Activated T-cell treated with anti-CD3 and anti-CD28 coated beads, Interleukin-2, amount 50 U/mL, for 48 hours (primary cell): ENCODE measurements around the gene VPS41.
"Not testable (repeated sequence)": the region's sequence is repeated elsewhere in the genome, so short reads cannot be mapped to it uniquely, and the experiment has no call there.

ENCODE experiments used
- DNase-seq, 2 experiments: peaks; one replicate each; pipeline ENCODE4 v3.0.0-alpha.2; 2020

VPS41 gene

DNA sequence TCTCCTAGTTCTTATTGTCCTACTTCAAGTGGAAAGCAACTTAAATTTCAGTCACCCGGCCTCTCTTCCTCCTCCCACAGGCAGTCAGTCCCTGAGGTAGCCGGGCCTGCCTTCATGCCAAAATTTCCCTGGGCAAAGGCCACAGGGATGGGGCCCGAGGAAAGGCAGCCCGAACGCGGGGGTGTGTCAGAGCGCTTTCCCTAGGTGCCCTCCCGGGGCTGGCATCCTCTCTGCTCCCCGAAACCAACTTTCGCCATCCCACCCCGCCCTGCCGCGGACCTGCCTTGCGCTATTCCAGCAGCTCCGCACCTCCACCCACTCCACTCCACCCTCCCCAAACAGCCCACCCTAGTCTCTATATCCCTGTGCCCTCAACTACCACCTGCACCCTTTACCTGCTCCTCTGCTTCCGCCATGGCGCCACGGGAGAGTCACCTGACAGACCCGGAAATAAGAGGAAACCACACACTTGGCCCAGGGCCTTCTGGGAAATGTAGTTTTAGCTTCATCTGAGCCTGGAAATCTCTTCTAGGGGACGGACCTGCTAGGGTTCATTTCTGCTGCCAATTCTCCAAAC, at the start of gene VPS41:
TSS of gene VPS41 (minus strand) at position 433 of the 577 bp plus-strand sequence. CDS start at position 416, 17 bp downstream.
- DNase-seq, result peak; percentile 75 to 80

DNA sequence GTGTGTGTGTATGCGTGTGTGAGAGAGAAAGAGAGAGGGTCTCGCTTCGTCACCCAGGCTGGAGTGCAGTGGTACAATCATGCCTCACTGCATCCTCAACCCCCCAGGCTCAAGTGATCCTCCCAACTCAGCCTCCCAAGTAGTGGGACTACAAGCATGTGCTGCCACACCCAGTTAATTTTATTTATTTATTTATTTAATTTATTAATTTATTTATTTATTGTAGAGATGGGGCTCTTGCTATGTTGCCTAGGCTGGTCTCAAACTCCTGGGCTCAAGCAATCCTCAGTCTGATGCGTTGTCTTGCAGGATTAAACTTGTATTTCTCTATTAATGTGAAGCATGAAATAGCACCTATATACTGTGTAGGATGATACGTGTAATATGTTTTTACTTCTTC, 46.9 kb upstream of the VPS41 start:
- DNase-seq, result no peak

DNA sequence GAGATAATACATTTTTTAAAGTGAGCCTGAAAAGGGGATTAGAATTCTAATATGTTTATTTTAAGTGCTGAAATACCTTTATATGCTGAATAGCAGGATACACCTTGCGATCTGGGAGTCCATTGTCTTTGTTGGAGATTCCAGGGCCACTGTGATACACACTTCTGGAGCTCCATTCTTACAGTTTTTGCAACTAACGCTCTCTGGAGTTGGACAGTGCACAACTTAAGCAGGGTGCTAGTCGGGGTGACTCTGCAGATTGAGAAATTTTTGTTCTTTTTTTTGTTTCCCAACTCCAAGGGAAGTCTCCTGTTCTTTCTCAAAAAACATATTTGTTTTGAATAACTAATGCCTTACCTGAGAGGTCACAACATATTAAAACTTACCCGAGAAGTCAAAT, 45.0 kb upstream of the VPS41 start:
- no peak for DNase-seq

DNA sequence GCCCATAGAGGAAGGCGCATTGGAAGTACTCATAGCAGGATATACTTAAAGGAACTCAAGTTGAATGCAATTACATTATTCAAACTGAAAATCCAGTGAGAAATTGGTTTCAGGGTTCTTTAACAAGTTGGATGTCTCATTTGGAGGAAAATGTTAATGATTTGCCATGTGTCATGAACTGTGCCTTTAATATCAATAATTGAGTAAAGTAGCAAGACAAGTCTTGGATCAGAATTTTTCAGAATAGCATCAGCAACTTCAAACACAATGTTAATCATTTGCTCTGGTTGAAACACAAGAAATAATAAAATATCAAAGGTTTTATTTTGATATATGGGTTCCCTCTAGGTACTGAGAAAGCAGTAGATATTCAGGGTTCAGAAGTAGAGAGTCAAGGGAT, 44.2 kb upstream of the VPS41 start:
- no peak for DNase-seq

DNA sequence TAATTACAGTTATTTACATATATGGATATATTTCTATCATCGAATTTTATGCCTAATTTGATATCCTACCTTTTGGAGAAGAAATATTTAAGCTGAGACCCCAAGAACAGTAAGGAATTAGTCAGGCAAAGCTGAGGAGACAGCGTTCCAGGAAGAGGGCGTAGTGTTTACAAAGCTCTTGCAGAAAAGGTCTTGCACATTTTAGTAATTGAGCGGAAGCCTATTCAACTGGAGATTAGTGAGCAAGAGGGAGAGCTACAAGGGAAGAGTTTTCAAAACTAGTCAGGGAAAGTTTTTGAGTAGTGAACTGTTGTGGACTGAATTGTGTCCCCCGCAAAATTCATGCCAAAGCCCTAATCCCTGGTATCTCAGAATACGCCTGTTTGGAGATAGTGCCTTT, 42.2 kb upstream of the VPS41 start:
- DNase-seq, result no peak

DNA sequence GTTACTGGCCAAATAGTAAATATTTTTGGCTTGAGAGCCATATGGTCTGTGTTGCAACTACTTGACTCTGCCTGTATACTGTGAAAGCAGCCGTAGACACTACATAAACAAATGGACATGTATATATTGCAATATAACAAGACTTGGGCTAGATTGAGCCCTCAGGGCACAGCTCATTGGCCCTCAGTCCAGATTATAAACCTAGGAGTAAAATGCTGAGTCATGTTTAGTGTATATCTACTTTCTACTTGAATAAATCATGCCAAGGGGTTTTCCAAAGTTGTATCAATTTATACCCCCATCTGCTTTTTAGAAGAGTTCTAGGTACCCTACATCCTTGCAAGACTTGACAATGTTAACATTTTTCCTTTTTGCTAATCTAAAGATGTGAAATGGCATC, 41.3 kb upstream of the VPS41 start:
- DNase-seq, result no peak

DNA sequence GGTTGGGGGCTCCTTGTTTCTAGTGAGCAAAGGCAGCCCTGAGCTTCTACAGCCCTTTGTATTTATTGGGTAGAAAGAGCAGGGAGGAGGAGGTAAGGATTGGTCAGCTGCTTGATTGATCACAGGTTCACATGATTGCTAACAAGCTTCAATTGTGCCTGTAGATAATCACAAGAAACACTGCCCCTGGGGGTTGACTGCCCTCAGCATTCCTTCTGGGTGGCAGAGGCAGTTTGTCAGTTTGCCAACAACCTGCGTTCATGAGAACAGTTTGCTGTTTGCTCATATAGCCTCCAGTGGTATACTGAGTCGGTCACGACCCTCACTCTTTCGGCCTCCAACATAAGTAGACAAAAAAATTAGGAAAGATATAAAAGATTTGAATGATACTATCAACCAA, 38.5 kb upstream of the VPS41 start:
- not testable (repeated sequence) for DNase-seq

DNA sequence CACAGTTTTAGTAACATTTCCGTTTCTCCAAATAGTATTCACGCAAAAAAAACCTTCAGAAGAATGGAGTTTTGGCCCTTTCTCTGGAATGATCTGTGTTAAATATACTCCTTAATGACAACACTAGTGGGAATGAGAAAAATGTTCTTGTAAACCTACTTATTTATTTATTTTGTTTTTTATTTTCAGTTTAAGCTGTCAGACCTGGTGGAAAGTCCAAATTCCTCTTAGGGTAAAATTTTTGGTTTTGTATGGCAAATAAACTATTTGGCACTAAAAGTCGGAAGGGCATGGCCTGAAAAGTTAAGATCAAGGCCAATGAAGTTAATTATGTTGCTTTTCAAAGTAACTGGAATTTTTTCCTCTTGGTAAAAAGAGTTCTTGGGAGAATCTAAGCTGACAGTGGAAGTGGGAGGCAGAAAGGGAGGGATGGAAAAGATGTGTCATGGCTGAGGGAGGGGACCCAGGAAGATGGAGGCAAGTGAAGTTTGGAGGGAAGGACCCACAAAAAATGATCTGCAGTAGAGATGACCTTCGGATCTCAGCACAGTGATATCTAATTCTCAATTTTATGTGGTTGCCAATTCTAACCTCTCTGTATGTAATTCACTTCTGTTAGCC, 33.5 kb upstream of the VPS41 start:
- DNase-seq, result no peak

DNA sequence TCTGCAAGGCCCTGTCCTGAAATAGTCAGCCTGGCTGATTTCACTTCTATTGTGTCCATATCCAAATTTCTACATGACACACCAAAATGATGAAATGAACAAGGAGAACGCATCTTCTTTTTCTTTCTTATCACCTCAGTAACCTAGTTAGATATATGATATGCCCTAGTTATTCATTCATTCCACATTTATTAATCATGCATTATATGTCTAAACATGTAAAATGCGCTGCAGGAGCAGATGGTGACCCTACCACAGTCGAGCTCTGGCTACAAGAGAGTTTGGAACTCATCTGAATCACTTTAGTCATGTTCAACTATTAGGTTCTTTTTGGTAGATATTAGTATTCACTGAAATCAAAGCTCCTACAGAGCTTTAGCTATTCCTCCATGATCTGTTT, 31.8 kb upstream of the VPS41 start:
- no peak for DNase-seq

DNA sequence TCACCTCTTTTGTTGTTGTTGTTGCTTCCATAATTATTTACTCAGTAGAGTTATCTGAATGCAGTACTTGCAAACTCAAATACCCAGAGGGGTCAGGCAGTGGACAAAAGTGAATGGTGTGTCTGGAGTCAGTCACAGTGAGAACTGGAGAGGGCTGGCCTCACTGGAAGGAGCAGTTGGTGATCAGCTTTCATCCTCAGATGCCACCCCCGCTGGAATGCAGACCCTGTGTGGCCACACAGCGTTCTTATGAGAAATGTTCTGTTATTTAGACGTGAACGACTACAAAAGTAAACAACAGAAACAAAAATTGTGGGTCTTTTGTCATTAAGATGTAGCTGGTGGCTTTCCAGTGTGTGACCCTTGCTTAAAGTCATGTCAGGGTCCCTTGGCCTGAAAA, 29.6 kb upstream of the VPS41 start:
- no peak for DNase-seq

DNA sequence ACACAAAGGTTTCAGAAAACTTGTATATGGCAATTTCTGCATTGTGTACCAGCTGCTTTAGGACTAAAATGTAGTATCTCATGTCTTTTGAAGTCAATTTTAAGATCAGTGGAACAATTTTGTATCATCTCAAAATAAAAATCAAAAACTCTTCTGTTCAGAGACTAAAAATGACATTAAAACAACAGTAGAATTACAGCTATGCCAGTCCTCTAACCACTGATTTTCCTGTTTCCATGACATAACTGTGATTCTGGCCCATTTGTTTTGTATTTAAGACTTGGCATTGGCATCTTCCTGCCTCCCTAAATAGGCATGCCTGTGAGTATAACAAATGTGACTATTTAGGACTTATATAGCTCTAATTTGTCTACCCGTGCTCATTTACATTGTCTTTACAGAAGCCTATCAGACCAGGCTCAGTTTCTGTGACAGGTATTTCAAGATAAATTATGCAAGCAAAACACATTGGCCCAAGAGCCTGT, 29.1 kb upstream of the VPS41 start:
- no peak for DNase-seq

DNA sequence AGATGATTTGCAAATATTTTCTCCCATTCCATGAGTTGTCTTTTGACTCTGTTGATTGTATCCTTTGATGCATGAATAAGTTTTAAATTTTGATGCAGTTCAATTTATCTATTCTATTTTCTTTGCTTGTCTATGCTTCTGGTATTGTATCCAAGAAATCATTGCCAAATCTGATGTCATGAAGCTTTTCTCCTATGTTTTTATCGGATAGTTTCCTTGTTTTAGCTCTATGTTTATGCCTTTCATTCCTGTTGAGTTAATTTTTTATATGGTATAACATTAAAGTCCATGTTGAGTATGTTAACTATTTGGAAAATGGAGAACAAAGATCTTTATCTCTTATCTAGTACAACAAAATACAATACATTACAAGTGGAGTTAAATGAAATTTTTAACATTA, 27.6 kb upstream of the VPS41 start:
- DNase-seq, result no peak

DNA sequence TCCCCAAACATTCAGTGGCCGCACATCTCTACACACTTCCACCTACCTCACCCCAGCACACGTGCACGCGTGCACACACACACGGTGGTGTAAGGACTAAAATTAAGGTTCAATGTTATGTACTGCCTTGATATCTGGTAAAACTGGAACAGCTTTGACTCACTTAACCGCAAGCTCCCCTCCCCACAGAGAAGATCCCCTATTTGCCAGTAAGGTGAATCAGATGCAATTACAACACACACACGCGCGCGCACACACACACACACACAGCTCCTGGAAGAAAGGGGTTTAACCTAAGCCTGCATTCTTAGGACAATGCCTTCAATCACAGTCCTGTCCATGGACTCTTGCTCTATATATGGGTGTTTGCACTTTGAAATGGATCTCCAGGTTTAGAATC, 25.5 kb upstream of the VPS41 start:
- DNase-seq, result no peak

DNA sequence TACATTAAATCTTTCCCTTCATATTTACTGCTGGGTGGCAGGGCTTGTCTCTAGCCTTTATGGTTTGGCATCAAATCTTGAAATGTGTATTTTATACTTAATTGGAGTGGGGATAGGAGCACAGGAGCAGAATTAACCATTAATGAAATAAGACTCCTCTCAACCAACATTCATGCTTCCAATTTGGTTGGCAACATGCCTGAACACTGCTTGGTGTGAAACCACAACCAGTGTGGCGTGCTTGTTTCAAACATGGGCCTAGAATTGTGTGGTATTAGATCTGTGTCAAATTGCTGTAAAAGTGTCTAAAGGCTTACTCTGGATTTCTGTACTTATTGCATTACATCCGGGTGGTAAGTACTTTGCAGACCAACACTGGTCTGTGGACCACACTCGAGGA, 25.1 kb upstream of the VPS41 start:
- no peak for DNase-seq

DNA sequence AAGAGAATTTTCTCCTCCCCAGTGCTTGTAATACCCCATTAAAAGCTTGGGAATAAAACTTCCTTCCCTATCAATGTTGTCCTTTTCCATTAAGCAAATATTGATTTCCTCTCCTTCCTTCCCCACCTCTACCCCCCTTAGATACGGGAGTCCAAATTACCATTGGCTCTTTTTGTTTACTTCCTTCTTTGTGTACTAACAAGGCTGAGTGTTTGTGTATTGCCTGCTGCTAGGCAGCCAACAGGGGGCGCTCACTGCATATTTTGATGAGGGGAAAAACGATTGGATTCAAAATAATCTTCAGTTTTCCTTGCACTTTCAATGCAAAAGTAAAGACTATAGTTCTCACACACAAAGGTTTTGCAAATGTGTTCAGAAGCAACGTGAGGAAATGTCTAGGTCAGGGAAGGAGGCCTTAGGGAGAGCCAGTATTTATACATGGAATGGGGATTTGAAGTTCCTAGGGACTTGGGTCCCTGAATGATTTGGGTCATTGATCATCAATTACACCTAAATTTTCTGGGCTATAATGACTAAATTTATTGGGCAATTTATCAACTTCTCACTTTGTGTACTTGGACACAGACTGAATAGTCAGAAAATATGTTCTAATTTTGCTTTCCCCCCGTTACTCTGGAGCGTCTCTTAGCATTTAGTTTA, 23.6 kb upstream of the VPS41 start:
- peak; percentile 60 to 66 for DNase-seq

DNA sequence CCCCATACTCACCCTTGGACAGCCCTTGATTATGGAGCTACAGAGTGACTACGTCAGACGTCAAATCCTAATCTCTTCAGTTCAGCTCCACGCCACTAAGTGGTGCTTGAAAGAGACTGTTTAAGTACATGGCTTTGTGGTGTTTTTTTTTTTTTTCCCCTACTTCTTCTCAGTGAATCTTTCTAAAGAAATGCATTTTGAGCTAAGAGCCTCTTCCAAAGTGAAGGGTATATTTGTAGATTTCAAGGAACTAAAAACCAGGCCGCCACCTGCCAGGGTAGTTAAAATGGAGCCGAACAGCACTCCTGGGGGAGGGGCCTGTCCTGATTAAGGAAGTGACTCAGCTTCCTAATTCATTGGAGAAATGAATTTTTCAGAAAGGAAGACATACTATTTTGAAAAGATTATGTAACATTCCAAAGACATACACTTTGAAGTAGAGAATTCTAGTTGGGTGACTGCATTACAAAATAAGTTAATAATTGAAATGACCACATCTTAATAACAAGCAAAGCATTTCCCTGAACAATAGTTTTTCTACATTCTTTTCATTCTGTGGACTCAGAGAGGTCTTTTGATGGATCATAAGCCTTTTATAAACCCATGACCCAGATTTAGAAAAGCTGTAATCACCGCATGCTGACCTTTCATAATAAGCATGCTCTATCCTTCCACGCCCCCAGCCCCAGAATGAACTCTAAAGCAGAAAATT, 20.6 kb upstream of the VPS41 start:
- no peak for DNase-seq

DNA sequence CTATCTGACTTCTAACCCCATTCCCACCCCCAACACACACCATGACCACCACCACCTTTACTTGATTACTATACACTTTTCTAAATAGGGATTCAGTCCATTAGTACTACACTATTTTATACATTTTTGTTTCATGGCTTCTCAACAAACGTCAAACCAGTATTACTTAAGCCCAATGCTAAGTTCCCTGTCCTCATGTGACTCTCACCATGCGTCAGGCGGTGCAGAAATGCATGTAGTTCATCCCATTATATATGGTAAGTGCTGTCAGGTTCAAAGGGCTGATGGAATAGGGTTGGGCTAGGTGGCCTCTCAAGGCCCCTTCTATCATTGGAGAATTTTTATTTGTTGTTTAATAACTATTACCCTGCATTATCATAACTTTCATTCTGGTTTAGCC, 19.5 kb upstream of the VPS41 start:
- DNase-seq, result no peak

DNA sequence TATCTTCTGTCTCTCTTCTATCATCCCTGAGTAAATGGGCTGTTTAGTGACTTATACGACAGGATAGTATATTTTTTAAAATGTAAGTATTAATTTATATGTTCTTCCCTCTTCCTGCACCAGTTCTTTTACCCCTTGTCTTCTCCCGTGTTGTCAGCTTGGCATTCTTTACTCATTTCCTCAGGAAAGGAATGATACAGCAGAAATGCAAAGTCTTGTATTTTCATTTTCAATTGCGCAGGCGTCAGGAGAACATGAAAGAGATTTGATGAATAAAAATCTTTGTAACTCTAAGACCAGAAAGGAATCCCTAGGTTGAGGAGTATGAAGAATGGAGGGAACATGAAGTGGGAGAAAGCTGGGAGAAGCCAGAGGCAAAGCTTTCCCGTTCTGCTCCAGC, 18.8 kb upstream of the VPS41 start:
- DNase-seq, result no peak

DNA sequence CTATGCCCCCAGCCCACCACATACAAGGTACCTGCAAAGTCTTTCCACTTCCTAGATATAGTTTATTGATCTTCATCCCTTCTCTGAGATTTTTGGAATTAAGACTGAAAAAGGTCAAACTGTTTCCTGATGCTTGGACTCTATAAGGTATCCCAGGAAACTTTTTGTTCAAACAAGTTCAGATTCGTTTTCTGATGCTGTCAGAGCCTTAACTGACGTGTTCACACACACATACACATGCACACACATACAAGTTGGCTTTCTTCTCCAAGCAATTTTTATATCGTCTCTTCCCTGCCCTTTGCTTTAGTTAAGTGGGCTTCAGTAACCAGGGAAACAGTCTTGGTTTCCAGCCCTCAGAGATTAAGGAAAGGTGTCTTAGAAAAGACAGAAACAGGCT, 11.7 kb upstream of the VPS41 start:
- no peak for DNase-seq

DNA sequence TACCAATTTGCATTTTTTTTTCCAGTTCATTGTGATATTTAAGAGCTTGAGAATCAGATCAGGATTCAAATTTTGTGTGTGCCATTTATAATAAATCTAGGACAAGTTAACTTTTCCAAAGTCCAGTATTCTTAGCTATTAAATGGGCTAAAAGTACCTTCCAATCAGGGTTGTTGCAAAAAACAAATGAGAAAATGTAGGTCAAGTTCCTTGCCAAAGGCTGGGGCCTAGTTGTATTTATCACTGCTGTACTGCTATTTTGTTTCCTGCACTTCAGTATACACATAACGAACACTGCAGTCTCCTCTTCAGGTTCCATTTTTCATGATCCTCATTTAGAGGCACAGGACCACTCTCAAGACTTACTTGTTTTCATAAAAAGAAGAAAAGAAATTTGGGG, 7.4 kb upstream of the VPS41 start:
- no peak for DNase-seq

DNA sequence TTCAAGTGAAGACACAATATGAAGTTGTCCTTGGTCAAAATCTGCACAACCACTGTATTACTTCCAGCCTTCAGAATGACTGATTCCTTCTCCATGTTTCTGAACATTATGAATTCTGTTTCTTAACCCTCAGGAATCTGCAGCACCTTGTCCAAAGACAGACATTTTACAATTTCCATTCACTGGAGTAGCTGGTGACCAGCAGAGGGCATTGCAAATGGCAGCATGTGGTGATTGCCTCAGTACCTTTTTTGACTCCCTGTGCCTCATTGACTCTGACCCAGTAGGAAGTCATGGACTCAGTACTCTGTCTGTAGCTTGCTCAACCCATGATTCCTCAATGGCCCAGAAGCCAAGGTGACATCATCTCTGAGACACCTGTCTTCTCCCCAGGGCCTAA, 879 bp upstream of the VPS41 start:
- DNase-seq, result no peak

DNA sequence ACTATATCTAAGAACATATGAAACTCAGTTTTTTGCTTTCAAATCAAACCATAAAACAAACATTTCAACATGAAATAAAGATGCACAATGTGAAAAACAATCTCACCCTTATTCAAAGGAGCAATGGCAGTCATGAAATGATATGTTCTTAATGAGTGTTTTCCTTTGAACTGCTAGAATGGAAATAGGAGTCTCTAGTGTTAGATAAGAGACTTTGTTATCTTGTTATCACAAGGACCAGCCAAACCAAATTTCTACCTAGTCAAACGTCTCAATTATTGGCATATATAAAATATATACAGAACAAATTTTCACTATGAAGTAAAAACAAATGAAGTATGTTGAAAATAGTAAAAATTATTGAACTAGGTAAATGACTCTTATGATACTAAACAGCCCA, 1.2 kb downstream of the VPS41 start:
- DNase-seq, result no peak

DNA sequence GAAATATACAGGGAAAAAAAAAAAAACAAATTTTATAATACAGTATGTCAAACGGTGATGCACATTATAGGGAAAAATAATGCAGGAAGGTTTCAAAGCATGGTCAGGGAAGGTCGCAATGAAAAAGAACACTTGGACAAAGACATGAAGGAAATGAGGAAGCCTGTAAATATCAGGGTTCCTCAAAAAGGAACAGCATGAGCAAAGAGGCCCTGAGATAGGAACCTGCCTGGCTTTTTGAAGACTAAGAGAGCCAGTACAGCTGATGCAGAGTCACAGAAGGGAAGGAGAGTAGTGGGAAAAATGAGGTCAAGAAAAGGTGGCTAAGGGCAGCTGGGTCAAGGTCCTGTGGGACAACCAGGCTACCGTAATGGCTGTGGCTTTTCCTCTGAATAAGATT, 1.9 kb downstream of the VPS41 start:
- no peak for DNase-seq
